ENCODE data around the gene COL23A1.

GRCh38 chr5:178357678-178358077 is 232.5 kb downstream of the COL23A1 start:
- TF ChIP-seq CTCF (conservative IDR thresholded peaks at IDR 0.05; ENCODE audit: low read depth, low read length) (no peak), EZH2 (IDR thresholded peaks at IDR 0.05; ENCODE audit: borderline replicate concordance, low read depth, low read length, poor library complexity, severe bottlenecking) (no peak)
